CD4-positive, alpha-beta T cell treated with Interleukin-15 for 4 hours (primary cell): ENCODE measurements around the gene OR13C9.
"Not testable (repeated sequence)": the region's sequence is repeated elsewhere in the genome, so short reads cannot be mapped to it uniquely, and the experiment has no call there.

Experiments used
- DNase-seq: peaks from one replicate; pipeline ENCODE4 v3.0.0-alpha.2; 2020; ENCODE audit warnings: low spot score

The OR13C9 gene, protein sequence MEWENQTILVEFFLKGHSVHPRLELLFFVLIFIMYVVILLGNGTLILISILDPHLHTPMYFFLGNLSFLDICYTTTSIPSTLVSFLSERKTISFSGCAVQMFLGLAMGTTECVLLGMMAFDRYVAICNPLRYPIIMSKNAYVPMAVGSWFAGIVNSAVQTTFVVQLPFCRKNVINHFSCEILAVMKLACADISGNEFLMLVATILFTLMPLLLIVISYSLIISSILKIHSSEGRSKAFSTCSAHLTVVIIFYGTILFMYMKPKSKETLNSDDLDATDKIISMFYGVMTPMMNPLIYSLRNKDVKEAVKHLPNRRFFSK

DNA sequence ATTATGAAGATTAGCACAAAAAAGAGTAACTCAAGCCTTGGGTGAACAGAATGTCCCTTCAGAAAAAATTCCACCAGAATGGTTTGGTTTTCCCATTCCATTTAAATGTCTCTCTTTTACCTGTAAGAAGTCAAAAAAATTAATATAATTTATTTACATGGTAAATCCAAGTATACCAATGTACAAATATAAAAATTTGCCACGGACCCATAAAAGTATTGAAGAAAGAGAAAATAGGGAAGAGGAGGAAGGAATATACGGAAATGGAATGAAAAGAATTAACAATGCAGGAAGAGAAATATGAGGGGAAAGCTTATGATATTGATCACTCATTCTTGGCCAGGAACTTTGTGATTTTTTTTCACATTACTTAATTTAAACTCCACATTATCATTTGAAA is at the start of gene OR13C9:
OR13C9 (minus strand) TSS at position 101 of the 400 bp plus-strand sequence; CDS start at position 101, 0 bp downstream.
- no peak for DNase-seq

GRCh38 chr9:104658496-104659195 is 40.6 kb upstream of the OR13C9 start:
- no peak for DNase-seq

DNA sequence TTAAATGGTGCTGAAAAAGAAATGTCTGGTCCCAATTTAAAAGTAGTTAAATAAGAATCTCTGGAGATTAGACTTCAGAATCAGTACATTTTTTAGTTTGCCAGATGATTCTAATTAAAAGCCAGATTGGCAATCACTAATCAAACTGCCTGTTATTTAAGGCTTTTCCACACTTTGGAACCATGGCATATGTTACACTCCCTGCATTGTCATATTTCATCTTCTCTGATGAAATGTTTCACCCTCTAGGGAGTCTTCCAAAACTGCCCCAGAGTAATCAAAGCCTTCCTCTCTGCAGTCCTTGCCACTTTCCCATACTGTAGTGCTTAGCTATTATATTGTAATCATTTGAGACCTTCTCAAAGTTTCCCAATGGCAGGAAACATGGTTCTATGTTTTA is 17.5 kb upstream of the OR13C9 start:
- no peak for DNase-seq

DNA sequence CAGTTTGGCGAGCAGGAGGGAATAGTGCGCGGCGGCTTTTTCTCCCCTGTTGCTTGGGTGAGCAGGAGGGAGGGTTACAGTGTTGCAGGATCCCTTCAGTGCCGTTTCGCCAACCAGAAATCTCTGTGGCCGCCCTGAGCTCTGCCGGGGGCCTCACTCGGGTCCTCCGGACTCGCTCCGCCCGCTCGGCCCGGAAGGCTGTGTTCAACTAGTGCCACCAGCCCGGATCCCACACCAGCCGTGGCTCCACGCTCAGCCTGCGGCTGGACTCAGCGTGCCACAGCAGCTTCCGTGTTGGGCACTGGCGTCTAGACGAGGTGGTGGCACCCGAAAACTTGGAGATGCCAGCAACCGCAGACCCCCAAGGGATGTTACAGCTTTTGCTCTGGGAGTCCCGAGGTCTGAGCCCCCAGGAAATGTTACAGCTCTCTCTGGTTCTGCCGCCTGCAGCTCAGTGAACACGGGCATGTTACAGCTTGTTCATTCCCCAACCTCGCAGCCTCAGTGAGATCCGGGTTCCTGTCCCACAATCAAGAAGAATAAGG is 16.0 kb upstream of the OR13C9 start:
- no peak for DNase-seq

- DNase-seq = not testable (repeated sequence)
These were observed 8.0 kb upstream of the OR13C9 start for GRCh38 chr9:104625964-104626363.

DNA sequence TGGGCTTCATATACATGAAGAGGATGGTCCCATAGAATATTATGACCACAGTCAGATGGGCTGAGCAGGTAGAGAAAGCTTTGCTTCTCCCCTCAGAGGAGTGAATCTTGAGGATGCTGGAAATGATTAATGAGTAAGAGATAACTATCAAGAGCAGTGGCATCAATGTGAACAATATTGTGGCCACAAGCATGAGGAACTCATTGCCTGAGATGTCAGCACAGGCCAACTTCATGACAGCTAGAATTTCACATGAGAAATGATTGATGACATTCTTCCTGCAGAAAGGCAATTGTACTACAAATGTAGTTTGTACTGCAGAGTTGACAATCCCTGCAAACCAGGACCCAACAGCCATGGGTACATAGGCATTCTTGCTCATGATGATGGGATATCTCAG is 586 bp downstream of the OR13C9 start:
- no peak for DNase-seq

DNA sequence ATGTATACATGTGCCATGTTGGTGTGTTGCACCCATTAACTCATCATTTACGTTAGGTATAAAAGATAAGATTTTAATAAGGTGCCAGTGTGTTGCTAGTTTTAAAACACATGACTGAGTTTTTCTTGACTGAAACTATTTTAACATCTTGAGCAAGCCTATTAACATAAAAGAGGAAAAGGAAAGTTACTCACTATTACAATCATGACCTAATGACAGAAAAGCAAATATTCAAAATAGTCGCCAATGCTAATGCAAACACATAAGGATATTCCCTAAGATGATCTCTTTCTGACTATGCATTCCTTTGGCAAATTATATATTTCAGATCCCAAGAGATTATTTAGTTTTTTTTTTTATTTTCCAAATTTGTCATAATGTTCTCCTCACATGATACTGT is 6.8 kb downstream of the OR13C9 start:
- no peak for DNase-seq

GRCh38 chr9:104608336-104608735 is 9.7 kb downstream of the OR13C9 start:
- DNase-seq = no peak

- DNase-seq = no peak
These were observed 11.9 kb downstream of the OR13C9 start for GRCh38 chr9:104606152-104606551.

DNA sequence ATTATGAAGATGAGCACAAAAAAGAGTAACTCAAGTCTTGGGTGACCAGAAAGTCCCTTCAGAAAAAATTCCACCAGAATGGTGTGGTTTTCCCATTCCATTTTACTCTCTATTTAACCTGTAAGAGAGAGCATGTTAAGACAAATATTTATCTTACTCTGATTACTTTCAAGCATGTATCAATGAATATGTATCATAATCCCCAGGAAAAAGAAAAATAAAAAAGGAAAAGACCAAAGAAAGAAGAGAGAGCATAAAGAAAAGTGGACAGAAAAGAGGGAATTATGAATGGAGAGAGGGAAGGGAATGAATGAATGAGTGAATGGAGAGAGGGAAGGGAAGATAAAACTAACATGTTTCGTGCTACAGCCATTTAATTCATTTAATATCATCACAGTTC is 12.5 kb downstream of the OR13C9 start, which contains the start of gene OR13C2:
OR13C2 (minus strand) TSS at position 101 of the 400 bp plus-strand sequence; CDS start at position 101, 0 bp downstream.
- DNase-seq = not testable (repeated sequence)

DNA sequence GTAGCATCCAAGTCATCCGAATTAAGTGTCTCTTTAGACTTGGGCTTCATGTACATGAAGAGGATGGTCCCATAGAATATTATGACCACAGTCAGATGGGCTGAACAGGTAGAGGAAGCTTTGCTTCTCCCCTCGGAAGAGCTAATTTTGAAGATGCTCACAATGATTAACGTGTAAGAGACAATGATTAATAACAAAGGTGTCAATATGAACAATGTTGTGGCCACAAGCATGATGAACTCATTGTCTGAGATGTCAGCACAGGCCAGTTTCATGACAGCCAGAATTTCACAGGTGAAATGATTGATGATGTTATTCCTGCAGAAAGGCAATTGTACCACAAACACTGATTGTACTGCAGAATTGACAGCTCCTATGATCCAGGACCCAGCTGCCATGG is 13.2 kb downstream of the OR13C9 start:
- DNase-seq = no peak

DNA sequence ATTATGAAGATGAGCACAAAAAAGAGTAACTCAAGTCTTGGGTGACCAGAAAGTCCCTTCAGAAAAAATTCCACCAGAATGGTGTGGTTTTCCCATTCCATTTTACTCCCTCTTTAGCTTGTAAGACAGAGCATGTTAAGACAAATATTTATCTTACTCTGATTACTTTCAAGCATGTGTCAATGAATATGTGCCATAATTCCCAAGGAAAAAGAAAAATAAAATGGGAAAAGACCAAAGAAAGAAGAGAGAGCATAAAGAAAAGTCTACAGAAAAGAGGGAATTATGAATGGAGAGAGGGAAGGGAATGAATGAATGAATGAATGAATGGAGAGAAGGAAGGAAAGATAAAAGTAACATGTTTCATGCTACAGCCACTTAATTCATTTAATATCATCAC is 18.7 kb downstream of the OR13C9 start, which contains the start of gene OR13C5:
OR13C5 (minus strand) TSS at position 101 of the 400 bp plus-strand sequence; CDS start at position 101, 0 bp downstream.
- not testable (repeated sequence) for DNase-seq

DNA sequence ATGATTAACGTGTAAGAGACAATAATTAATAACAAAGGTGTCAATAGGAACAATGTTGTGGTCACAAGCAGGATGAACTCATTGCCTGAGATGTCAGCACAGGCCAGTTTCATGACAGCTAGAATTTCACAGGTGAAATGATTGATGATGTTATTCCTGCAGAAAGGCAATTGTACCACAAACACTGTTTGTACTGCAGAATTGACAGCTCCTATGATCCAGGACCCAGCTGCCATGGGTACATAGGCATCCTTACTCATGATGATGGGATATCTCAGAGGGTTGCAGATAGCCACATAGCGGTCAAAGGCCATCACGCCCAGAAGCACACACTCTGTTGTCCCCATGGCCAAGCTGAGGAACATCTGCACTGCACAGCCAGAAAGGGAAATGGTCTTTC is 19.3 kb downstream of the OR13C9 start:
- not testable (repeated sequence) for DNase-seq

DNA sequence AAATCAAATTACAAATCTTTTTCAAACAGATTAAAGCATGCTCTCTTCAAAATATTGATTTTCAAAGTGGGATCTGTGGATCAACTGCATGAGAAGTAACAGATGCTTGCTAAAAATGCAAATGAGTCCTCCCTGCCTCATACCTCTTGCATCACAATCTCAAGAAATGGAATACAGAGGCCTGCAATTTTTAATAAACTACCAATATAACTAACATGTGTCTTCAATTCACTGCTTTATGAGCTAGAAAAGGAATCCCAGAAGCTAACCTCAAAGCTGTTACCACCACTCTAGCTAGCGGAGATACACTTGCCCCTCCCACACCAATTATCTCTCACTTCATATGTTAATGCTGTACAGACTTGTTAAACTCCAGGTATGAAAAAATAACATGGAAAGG is 28.4 kb downstream of the OR13C9 start:
- no peak for DNase-seq

DNA sequence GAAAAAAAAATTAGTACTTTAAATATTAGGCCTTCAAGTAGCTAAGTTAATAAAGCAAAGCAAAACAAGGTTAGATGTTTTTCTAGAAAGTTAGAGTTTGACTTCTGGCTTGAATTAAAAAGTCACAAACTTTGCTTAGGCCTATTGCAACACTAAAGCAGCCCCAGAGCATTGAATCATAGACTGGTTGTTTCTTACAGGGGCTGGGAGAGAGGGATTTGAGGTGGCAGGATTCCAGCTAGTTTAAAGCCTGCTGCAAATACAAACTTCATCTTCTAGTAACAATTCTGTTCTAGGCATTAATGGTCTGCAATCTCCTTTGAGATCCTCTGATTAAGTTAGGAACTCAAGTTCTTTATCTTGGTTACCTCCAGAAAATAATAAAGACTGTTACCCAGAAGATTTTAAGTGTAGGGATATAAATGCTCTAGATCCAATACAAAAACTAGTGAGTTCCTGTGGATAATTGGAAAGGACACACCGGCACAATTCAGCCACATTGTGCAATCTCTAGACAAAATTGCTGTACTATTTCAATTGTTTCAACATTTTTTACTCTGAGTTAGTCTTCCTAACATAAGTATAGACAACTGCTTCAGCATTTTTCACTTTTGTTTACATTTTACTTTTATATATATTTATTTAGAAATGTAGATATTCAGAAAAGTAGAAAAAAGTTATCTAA is 31.4 kb downstream of the OR13C9 start:
- DNase-seq = no peak

GRCh38 chr9:104580562-104580961 is 37.4 kb downstream of the OR13C9 start:
- DNase-seq = no peak

DNA sequence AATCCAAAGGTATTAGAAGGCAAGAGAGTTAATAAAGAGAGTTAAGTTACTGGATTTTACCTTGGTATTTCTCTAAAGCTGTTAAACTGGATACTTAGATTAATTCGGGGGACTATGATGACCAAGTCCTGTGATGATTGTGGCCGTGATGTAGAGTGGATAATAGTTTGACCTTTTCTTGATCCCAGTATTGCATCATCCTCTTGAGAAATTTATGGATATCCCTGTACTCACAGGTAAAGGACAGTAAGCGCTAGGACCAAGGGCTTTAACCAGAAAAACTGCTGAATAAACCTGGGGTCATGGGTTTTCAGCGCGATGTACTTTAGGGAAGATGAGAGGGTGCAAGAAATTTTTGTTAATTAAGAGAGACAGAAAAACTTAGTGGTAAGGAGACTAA is 40.7 kb downstream of the OR13C9 start:
- no peak for DNase-seq

DNA sequence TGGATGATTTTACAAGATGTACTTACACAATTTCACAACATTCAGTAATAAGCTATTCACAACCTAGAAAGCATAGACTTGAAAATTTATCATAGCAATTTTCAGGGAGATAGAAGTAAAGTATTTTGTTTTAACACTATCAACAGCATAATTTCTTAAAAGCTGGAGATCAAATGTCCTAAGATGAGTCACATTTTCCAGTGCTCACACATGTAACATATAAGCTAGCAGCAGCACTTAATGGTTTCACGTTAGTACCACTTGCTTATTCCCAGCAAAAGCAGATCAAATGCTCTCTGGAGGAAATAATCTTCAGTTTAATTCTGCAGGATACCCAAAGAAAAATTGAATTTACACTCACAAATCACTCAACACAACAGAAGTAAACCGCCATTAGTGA is 42.5 kb downstream of the OR13C9 start:
- no peak for DNase-seq

DNA sequence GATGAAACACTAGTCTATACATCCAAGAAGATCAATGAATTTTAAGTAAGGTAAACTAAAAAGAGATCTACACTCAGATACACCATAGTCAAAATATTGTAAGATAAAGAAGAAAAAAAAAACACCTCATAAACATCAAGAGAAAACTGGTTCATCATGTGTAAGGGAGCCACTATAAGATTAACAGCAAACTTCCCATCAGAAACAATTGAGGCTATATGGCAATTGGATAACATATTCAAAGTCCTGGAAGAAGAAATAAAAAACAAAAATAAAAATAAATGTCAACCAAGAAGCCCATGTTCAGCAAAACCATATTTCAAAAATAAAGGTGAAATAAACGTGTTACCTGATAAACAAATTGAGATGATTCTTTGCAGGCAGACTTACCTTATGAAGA is 45.4 kb downstream of the OR13C9 start:
- no peak for DNase-seq

DNA sequence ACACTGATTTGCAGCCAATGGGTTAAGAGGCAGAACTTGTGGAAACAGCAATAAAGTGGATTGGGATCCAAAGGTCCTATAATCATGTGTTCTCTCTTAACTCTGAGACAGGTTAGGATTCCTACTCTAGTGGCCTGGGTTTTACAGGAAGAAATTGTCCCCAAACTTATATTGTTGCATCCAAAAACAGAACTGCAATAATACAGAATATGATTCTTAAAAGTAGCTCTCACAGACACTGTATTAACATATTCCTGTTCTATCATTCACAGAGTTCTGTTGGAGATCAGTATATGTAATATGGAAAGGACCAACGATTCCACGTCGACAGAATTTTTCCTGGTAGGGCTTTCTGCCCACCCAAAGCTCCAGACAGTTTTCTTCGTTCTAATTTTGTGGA is 49.1 kb downstream of the OR13C9 start, which contains the start of gene OR13C8:
OR13C8 (plus strand) TSS at position 301 of the 400 bp plus-strand sequence; CDS start at position 301, 0 bp downstream.
- DNase-seq = no peak
